Stimulated activated CD8-positive, alpha-beta memory T cell treated with anti-CD3 and anti-CD28 coated beads, Interleukin-15, amount 100 ng/mL, for 1 hour (primary cell): ENCODE data around the gene PCDH9.

Source experiments
- DNase-seq: peaks from one replicate; pipeline ENCODE4 v3.0.0-alpha.2; 2020; ENCODE audit warnings: low read depth

The PCDH9 gene

DNA sequence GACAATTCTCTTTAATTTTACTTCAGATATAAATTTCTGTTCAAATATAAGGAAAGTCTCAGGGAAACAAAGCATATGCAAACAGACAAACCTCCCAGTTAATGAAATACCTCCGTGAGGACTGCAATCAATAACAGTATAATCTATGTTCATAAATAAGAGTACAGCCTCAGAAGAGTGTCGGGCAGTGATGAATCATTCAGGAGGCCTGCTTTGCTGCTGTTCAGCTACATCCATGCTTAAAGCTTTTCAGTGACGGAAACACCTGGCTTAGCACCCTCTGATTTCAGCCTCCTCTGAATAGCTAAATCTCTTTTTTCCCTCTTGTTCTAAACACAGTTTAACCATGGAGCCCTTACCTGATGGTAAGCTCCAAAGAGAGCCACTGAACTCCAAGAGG lies 69.0 kb downstream of the PCDH9 start:
- no peak for DNase-seq

DNA sequence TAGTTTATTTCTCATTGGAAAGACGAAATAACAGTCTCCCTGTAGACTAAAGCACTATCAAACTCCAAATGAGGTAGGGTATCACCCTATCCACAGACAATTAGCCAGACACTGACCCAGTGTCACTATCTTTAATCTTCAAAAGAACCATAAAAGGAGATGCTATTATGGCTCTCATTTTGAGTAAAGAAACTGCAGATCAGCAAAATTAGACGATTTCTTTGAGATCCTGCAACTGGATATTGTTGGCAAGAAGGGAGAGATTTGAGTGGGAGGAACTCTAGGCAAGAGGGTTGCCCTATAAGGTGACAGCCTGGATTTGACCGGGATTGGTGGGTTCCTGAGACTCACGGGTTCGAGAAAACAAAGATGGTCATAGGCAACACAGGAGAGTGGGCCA lies 71.2 kb downstream of the PCDH9 start:
- DNase-seq = no peak

DNA sequence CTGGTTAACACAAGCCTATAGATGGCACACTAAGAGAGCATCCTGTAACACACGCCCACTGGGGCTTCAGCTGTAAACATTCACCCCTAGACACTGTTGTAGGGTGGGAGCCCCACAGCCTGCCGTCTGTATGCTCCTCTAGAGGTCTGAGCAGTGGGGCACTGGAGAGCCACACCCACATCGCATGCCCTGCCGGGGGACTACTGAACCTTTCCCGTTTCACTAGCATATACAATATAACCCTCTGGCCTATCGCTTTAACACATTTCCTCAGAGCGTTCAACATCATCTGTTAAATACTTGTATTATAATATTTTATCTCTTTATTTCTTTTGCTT lies 73.4 kb downstream of the PCDH9 start:
- no peak for DNase-seq

GRCh38 chr13:67155898-67156722 lies 74.0 kb downstream of the PCDH9 start:
- no peak for DNase-seq

GRCh38 chr13:67152085-67152484 lies 78.1 kb downstream of the PCDH9 start:
- DNase-seq = no peak

DNA sequence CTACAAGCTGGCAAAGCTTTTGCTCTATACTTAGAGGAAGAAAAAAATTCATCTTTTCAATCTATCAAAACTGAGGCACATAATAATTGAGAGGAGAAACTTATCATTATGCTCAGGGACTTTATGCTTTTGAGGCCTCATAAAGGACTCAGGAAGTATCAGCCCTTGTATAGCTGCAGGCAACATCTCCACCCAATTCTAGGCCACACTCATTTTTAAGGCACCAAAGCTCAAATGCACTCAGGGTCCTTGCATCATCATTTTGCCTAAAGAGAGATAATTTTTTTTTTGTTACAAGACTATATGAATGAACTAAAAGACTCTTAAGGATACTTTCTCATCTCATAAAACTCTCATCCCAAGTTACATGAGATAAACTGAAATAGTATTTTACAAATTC lies 78.5 kb downstream of the PCDH9 start:
- DNase-seq = no peak

DNA sequence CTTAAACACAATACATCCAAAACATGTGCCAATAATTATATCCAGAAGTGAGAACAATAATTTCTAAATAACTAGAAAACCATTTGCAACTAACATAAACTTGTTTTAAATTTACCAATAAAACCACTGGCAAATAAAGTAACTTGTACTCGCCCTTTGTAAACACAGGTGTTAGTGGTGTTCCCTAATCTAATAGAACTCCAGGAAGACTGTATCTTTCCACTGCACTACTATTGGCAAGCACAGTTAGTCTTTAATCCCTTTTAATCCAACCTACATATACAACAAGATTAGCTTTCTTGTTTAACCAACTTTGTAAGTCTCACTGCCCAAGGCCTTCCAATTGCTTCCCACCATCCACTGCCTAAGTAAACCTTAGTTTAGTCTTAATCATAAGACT lies 79.5 kb downstream of the PCDH9 start:
- no peak for DNase-seq

DNA sequence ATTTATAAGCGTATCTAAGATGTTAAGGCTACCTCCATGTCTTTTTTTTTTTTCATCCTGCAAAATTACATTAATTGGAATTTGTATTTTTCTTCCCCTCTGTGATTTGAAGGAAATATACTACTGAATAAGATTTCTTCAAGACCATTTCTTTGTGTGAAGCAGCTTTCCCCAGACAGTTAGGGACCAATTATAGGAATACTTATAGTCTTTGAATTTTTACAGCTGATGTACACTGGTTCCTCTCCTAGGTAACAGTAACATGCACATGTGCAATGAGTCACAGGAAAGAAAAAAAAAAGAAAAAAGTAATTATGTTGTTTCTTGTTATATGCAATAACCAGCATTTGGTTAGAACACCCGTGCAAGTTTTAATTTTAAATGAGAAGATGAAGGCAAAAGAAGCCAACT lies 82.0 kb downstream of the PCDH9 start:
- DNase-seq = no peak

GRCh38 chr13:67147342-67148133 lies 82.6 kb downstream of the PCDH9 start:
- no peak for DNase-seq

GRCh38 chr13:67146523-67147130 lies 83.5 kb downstream of the PCDH9 start:
- no peak for DNase-seq

GRCh38 chr13:67145950-67146349 lies 84.2 kb downstream of the PCDH9 start:
- no peak for DNase-seq

- DNase-seq = no peak
Measured at GRCh38 chr13:67143544-67144115, 86.5 kb downstream of the PCDH9 start.

DNA sequence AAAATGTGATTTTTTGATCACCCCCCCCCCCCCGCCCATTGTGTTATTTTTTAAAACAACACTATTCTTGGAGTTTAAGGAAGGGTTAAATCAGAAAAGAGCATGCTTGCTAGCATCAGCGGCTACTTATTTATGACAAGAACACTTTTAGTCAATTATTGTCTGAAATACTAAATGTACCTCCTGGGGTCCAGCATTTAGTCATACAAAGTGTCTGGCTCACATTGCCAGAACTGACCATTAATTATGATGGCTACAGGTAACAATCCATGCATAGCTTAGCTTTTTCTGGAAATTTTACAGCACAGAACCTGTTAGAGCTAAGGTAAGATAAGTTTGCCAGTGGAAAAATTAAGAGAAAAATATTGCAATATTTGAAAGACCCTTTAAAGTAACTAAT lies 90.1 kb downstream of the PCDH9 start:
- DNase-seq = no peak

DNA sequence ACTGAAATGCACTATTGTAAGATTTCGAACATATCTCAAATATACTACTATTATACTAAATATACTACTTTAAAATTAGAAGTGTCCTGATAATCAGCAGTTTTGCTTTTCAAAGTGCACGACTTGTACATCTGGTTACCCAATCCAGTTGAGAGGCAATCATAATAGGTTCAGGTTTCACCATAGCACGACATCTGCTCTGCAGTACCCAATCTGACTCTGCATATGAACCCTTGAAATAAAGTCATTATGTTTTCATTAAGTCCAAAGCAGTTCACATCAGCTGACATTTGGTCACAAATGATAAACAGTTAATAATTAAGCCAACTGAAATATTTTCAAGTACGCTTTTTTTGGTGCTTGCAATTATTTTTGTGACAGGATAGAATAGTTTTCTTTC lies 90.6 kb downstream of the PCDH9 start:
- DNase-seq = no peak

GRCh38 chr13:67138970-67139369 lies 91.2 kb downstream of the PCDH9 start:
- no peak for DNase-seq

DNA sequence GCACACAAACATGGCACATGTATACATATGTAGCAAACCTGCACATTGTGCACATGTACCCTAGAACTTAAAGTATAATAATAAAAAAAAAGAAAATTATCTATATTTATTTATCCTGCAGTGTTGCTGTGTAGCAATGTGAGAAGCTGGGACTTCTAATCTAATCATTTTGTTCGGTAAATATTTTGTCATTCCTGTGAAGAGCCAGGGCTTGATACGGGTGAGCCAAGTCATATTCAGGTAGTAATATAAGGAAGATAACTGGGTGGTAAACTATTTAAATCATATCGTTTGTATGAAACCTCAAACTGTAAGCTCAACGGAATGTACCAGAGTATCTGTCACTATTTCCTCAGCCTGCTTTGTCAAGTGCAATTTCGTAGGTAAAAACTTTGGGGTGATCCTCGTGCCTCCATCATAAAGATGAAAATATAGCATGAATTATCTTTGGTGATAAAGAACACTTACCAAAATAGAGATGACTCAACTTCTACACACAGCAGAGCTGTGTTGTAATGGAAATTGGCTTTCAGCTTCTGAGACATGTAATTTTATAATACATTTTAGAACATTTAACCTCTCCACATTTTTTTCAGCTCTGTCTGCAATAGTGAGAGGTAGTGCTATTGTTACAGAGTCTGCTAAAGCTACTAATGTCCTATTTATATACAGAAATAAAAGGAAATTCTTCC lies 92.9 kb downstream of the PCDH9 start:
- DNase-seq = no peak

- no peak for DNase-seq
Measured at GRCh38 chr13:67136157-67136556, 94.0 kb downstream of the PCDH9 start.

GRCh38 chr13:67135356-67135755 lies 94.8 kb downstream of the PCDH9 start:
- no peak for DNase-seq

DNA sequence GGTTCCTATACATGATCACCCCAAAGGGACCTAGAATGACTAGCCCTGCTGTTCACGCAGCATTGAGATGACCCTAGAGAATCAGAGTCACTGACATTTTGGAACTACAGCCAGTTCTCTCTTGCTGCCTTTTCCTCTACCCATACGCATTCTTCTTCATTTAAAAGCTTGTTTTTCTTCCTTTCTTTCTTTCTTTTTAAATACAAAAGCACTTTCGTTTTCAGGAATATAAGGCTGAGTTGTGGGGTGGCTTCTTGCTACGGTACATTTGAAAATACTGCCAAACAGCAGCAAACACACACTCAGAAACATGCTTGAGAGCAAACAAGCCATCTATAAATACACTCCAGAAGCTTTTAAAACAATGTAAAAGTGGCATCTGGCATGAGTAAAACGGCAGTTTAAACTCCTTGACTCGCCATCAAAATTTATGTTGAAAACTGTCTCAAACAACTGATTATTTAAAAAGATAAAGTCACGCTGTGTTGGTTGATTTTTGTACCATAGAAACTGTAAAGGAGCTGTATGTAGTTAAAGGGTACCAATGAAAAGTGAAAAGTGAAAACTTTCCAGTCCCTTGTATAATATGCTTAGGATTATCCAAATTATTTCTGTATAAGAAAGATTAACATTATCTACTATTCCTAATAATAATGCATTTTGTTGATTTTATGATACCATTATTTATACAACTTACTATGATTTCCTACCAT lies 95.6 kb downstream of the PCDH9 start:
- DNase-seq = no peak

DNA sequence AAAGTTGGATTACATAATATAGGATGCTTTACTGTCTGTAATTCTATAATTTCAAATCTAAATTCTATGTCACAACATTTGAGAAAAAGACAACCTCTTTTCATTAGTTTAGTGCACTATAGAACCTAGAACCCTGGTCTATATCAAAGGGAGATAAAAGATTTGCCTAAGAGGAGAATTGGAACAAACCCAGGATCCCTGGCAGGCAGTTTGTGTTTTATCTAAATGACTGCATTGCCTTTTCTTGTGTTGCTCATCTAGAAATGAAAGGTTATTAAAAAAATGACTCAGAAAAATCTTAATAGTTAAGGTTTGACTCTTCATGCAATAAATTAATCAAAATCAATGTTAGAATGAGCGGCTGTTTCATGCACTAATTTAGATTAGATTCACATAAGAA lies 96.7 kb downstream of the PCDH9 start:
- no peak for DNase-seq

DNA sequence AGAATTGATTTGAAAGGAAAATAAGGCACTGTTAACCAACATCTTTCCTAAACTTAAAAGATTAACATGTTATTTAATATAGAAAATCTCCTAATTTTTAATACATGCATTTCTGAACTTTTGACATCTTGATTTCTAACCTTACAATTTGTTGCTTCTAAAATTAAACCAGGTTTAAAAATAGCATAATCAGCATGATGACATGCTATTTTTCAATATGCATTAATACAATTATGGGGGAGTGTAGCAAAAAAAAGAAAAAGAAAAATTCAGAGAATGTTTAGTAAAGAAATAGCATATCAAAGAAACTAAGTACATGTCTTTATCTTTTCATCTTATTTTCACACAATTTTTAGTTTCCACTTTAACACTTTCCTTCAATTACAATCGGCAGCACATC lies 98.7 kb downstream of the PCDH9 start:
- DNase-seq = no peak

- no peak for DNase-seq
Measured at GRCh38 chr13:67130444-67130843, 99.7 kb downstream of the PCDH9 start.
